ENCODE data around the gene PISD. TPM values are rescaled to one million over a fixed set of nuclear protein-coding genes. Genes with fewer than 3 reads are reported as not detected.

PISD gene
- total RNA-seq, 2 experiments from 2014 or later = 33.9 to 35.9 TPM

DNA sequence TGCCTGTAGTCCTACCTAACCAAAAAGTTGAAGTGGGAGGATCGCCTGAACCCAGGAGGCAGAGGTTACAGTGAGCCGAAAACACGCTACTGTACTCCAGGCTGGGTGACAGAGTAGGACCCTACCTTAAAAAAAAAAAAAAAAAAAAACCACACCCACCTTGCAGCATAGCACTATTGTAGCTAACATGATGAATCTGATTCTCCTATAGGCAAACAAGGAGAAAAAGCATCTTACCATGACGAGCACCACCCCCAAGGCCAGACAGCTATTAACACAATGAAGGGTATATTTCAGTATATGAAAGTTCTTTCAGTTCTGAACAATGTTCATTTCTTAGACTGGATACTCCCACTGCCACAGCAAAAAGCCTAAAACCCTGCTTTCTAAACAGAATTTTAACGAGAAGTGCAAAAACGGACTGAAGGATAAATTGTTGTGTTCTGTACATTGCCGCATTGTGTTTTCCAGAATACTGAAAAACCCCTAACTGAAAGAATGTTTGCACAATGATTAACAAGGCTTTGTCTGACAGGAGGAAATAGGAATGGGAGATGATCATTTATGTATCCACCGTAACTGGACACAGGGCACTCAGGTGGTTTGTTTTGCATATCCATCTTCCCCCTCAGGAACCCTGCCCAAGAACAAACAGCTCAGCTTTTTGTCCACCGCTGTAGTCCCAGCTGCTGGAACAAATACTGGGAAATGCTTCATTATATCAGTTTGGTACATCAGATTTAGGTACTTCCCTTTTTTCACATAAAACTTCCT lies 8.9 kb downstream of the PISD start:
- TF ChIP-seq, protein P1, sequence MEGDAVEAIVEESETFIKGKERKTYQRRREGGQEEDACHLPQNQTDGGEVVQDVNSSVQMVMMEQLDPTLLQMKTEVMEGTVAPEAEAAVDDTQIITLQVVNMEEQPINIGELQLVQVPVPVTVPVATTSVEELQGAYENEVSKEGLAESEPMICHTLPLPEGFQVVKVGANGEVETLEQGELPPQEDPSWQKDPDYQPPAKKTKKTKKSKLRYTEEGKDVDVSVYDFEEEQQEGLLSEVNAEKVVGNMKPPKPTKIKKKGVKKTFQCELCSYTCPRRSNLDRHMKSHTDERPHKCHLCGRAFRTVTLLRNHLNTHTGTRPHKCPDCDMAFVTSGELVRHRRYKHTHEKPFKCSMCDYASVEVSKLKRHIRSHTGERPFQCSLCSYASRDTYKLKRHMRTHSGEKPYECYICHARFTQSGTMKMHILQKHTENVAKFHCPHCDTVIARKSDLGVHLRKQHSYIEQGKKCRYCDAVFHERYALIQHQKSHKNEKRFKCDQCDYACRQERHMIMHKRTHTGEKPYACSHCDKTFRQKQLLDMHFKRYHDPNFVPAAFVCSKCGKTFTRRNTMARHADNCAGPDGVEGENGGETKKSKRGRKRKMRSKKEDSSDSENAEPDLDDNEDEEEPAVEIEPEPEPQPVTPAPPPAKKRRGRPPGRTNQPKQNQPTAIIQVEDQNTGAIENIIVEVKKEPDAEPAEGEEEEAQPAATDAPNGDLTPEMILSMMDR (IDR thresholded peaks at IDR 0.05) = no peak
- POLR2A ChIA-PET = no interaction called here
- ATAC-seq (no peak), DNase-seq (no peak)
- Mint-ChIP-seq H3K4me1 (ENCODE audit: low read depth) (peaks cover 41% of the 10 kb centered on the region), H3K27ac (no peak overlapping the region), H3K4me3 (no peak overlapping the region), H3K36me3 (ENCODE audit: low read depth) (peaks cover 13% of the 10 kb centered on the region), H3K9me3 (no peaks in the 10 kb centered on the region), H3K27me3 (no peaks in the 10 kb centered on the region)
- CTCF ChIA-PET = interaction anchor here (1.0 kb wide), 2 partner anchors 10 to 12 kb away, joined by 3 to 5 read pairs; no protein-coding TSS in a partner anchor
- intact Hi-C loops (cut with micrococcal nuclease) = no loop called here

DNA sequence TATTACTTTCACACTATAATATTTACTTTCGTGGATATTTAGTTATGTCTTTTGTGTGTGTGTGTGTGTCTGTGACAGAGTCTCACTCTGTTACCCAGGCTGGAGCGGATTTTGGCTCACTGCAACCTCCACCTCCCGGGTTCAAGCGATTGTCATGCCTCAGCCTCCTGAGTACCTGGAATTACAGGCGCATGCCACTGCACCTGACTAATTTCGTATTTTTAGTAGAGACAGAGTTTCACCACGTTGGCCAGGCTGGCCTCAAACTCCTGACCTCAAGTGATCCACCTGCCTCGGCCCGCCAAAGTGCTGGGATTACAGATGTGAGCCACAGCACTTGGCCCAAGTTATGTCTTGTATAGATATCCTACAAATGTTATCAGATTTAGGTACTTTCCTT lies 9.9 kb downstream of the PISD start:
- Mint-ChIP-seq H3K4me3 (no peak overlapping the region), H3K36me3 (ENCODE audit: low read depth) (peaks cover 22% of the 10 kb centered on the region), H3K27me3 (no peaks in the 10 kb centered on the region), H3K27ac (peak overlapping the region; percentile 20), H3K9me3 (no peaks in the 10 kb centered on the region), H3K4me1 (ENCODE audit: low read depth) (peaks cover 49% of the 10 kb centered on the region)
- DNase-seq = no peak
- ATAC-seq = no peak
- CTCF ChIA-PET = no interaction called here
- POLR2A ChIA-PET = no interaction called here
- intact Hi-C loops (cut with micrococcal nuclease) = no loop called here
- TF ChIP-seq, protein P1 (IDR thresholded peaks at IDR 0.05) = no peak

DNA sequence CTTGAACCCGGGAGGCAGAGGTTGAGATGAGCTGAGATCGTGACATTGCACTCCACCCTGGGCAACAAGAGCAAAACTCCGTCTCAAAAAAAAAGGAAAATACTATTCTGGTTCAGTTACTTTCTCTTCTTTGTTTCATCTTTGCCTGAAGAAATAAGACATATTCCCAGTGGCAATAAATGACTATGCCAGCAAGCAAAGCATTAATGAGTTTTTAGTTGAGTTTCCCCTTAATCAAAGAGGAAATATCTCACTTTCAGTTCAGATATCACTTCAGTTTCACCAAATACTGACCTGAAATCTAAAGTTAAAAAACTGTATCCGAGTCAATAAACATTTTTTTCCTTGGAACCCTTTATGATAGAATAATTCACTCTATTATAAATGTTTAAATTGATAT lies 10.4 kb downstream of the PISD start:
- Mint-ChIP-seq H3K27ac (peak overlapping the region; percentile 57), H3K27me3 (no peaks in the 10 kb centered on the region), H3K4me3 (no peak overlapping the region), H3K4me1 (ENCODE audit: low read depth) (peaks cover 52% of the 10 kb centered on the region), H3K36me3 (ENCODE audit: low read depth) (peaks cover 27% of the 10 kb centered on the region), H3K9me3 (no peaks in the 10 kb centered on the region)
- intact Hi-C loops (cut with micrococcal nuclease) = no loop called here
- DNase-seq (no peak), ATAC-seq (no peak)
- TF ChIP-seq, protein P1 (IDR thresholded peaks at IDR 0.05) = no peak
- CTCF ChIA-PET = no interaction called here
- POLR2A ChIA-PET = no interaction called here

DNA sequence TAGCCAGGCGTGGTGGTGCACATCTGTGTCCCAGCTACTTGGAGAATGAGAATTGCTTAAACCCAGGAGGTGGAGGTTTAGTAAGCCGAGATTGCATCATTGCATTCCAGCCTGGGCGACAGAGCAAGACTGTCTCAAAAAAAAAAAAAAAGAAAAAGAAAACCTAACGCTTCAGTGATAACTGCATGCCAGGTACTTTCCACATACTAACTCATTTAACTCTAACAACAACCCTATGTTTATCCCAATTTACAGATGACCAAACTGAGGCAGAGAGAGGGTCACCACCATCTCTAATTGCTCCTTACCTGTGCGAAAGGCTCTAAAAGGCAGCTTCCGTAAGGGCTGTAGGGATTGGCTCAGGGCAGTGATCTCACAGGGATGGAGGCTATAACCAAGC lies 11.6 kb downstream of the PISD start:
- DNase-seq (no peak), ATAC-seq (no peak)
- H3K9me3 Mint-ChIP-seq = no peaks in the 10 kb centered on the region
- H3K4me3 Mint-ChIP-seq = no peak overlapping the region
- intact Hi-C loops (cut with micrococcal nuclease) = no loop called here
- H3K36me3 Mint-ChIP-seq (ENCODE audit: low read depth) = peaks cover 35% of the 10 kb centered on the region
- ChIA-PET CTCF (no interaction called here), POLR2A (interaction anchor here (0.7 kb wide), 1 partner anchor 131 kb away, joined by 3 read pairs; no protein-coding TSS in a partner anchor)
- no peaks in the 10 kb centered on the region for H3K27me3 Mint-ChIP-seq
- H3K27ac Mint-ChIP-seq = no peak overlapping the region
- peaks cover 59% of the 10 kb centered on the region for H3K4me1 Mint-ChIP-seq (ENCODE audit: low read depth)
- TF ChIP-seq, protein P1 (IDR thresholded peaks at IDR 0.05) = no peak

- ChIA-PET POLR2A (interaction anchor here (2.1 to 2.5 kb wide), 2 partner anchors 14 to 17 kb away, joined by 5 to 7 read pairs; partner anchors contain the start of gene PISD), CTCF (no interaction called here)
- Mint-ChIP-seq H3K4me3 (no peak overlapping the region), H3K36me3 (ENCODE audit: low read depth) (peaks cover 46% of the 10 kb centered on the region), H3K27me3 (no peaks in the 10 kb centered on the region), H3K27ac (peak overlapping the region; percentile 85), H3K4me1 (ENCODE audit: low read depth) (peaks cover 56% of the 10 kb centered on the region), H3K9me3 (no peaks in the 10 kb centered on the region)
- TF ChIP-seq, protein P1 (IDR thresholded peaks at IDR 0.05) = no peak
- ATAC-seq = no peak
- DNase-seq = no peak
- intact Hi-C loops (cut with micrococcal nuclease) = no loop called here
Measured at GRCh38 chr22:31647523-31648320, 14.3 kb downstream of the PISD start.
